GM21576 (cell line): Measurements from ENCODE around the gene PARK7.

ENCODE experiments used
- ATAC-seq: cut with Tn5 transposase; IDR thresholded peaks from one replicate; pipeline ENCODE4 v1.9.1; 2021; ENCODE audit warnings: mild to moderate bottlenecking, moderate library complexity; ENCODE audit not compliant: unreplicated experiment

Gene PARK7

DNA sequence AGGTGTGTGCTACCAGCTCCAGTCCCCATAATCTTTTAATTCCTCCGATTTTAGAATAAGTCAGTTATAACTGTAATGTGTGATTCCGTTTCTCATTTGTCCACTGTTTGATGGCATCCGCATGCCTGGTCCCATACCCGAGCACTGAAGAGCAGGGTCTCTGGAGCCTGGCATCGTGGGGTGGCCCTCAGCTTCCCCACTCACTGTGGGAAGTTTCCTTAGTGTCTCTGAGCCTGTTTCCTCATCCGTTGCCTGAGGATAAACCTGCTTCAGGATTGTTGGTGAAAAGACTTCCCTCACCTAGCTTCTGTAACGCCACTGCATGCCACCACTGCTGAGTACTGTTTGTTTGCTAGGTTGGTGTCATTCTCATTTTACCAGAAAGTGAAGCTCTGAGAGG is 19.5 kb downstream of the PARK7 start:
- no peak for ATAC-seq

- ATAC-seq = no peak
Observed at GRCh38 chr1:7983086-7983778, 21.7 kb downstream of the PARK7 start.

GRCh38 chr1:7984811-7985210 is 23.3 kb downstream of the PARK7 start:
- no peak for ATAC-seq

DNA sequence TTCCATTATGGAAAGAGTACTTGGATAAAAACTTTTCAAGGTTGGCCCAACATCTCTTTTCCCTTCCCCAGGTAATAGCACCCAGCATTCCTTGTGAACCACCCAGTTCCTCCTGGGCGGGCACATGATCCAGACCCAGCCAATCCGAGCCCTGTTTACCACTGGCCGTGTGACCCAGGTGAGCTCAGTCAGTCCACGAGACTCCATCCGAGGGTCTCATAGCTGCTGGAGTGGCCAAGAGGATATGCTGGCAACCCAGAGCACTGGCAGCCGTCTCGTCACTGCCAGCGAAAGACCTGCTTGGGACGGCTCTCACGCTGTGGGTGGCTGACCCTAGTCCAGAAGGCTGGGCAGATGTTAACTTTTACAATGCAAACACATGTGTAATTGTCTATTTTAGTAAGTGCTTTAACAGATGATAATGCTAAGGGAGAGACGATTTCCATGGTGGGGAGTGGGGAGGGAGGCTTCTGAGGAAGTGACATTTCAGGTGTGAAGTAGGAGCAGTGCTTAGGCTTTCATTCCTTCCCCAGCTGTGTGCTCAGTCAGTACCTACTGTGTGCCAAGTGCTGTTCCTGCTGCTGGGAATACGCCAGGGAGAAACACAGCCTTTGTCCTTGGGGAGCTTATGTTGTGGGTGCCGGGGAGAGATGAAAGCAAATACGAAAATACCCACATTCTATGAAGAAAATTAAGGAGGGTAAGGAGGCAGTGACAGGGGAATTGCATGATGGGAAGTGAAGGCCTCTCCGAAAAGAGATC is 24.5 kb downstream of the PARK7 start:
- no peak for ATAC-seq

- no peak for ATAC-seq
Observed at GRCh38 chr1:7987528-7987927, 26.0 kb downstream of the PARK7 start.

DNA sequence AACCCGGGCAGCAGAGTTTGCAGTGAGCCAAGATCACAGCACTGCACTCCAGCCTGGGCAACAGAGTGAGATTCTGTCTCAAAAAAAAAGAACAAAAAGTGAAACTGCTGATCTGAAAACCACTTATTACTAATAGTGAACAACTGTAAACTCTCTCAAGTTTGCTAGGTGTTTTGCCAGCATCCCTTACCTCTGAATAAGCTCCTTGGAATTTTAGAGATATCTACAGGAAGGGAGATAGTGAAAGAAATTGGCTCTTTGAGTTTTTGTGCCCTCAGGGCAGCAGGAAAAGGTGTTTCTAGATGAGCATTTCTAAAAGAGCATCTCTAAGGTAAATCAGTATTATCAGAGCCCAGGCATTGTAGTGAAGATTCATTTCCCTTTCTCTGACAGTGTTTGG is 27.1 kb downstream of the PARK7 start:
- ATAC-seq = no peak

GRCh38 chr1:7989762-7990428 is 28.4 kb downstream of the PARK7 start:
- no peak for ATAC-seq

DNA sequence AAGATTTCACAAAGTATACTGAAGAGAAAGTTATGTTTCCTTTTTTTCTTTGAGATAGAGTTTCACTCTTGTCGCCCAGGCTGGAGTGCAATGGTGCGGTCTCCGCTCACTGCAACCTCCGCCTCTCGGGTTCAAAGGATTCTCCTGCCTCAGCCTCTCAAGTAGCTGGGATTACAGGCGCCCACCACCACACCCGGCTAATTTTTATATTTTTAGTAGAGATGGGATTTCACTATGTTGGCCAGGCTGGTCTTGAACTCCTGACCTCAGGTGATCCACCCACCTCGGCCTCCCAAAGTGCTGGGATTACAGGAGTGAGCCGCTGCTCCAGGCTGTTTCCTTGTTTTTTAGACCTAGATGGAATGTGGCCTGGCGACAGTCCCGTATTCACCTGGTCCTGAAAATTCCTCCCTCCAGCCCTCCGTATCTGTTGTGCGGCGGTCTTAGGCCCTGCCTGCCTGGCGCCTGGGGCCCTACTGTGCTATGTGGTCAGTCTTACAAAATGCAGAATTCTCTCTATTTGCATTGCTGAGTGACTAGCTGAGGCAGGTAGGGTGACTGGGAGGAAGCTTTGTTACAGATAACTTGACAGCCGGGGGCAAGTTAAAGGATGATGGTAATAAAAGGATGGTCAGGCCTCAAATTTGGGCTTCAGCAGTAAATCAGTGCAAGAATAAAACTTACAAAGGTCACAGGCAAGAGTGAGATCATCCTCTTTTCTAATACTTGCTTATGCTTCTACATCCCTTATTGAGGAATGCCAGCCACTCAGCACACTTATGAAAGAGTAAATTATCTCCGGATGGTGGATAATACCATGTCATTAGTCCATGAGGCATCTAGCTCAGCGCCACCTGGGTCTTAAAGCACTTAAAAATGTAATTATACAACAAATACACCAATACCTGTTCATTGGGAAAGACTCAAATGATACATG is 30.3 kb downstream of the PARK7 start:
- no peak for ATAC-seq

- no peak for ATAC-seq
Observed at GRCh38 chr1:7992885-7993284, 31.4 kb downstream of the PARK7 start.

DNA sequence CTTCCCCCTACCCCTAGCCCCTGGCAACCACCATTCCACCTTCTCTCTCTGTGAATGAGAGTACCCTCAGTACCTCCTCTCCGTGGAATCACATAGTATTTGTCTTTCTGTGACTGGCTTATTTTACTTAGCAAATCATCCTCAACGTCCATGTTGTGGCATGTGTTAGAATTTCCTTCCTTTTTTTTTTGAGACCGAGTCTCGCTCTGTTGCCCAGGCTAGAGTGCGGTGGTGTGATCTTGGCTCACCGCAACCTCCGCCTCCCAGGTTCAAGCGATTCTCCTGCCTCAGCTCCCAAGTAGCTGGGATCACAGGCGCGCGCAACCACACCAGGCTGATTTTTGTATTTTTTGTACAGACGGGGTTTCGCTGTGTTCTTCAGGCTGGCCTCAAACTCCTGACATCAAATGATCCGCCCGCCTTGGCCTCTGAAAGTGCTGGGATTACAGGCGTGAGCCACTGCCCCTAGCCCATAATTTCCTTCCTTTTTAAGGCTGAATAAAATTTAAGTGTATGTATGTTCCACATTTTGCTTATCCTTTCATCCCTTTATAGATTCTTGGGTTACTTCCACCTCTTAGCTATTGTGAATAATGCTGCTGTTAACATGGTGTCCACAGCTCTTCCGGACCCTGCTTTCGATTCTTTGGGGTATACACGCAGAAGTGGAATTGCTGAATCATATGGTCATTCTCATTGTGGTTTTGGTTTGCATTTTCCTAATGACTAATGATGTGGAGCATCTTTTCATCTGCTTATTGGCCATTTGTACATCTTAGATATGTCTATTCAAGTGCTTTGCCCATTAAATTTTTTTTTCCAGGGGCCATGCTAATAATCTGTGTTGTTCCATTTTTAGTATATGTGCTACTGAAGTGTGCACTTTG is 32.3 kb downstream of the PARK7 start:
- peak; percentile 81 for ATAC-seq

DNA sequence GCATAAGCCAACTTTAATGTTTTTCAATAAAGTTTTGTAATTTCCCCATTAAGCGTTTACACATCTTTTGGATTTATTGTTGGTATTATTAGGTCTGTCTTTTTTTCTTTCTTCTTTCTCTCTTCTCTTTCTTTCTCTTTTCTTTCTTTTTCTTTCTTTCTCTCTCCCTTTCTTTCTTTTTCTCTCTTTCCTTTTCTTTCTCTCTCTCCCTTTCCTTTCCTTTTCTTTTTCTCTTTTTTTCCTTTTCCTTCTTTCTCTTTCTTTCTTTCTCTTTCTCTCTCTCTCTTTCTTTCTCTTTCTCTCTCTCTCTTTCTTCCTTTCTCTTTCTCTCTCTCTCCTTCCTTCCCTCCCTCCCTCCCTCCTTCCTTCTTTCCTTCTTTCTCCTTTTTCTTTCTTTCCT is 33.3 kb downstream of the PARK7 start:
- ATAC-seq = no peak

GRCh38 chr1:7995437-7995836 is 33.9 kb downstream of the PARK7 start:
- ATAC-seq = no peak

GRCh38 chr1:8002329-8002910 is 40.9 kb downstream of the PARK7 start:
- ATAC-seq = no peak

DNA sequence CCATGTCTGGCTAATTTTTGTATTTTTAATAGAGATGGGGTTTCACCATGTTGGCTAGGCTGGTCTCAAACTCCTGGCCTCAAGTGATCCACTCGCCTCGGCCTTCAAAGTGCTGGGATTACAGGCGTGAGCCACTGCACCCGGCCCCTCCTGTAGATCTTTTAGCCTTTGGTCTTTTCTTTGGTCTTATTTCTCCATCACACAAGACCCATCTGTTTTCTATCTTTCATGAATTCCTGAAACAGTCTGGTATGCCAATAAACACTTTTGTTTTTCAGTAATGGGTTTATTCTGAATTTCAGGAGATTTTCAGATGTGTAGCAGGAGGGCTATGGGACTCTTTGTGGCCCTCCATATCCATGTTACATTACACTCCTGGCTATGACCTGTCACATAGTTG is 41.4 kb downstream of the PARK7 start:
- no peak for ATAC-seq

GRCh38 chr1:8003438-8004112 is 42.1 kb downstream of the PARK7 start:
- no peak for ATAC-seq

DNA sequence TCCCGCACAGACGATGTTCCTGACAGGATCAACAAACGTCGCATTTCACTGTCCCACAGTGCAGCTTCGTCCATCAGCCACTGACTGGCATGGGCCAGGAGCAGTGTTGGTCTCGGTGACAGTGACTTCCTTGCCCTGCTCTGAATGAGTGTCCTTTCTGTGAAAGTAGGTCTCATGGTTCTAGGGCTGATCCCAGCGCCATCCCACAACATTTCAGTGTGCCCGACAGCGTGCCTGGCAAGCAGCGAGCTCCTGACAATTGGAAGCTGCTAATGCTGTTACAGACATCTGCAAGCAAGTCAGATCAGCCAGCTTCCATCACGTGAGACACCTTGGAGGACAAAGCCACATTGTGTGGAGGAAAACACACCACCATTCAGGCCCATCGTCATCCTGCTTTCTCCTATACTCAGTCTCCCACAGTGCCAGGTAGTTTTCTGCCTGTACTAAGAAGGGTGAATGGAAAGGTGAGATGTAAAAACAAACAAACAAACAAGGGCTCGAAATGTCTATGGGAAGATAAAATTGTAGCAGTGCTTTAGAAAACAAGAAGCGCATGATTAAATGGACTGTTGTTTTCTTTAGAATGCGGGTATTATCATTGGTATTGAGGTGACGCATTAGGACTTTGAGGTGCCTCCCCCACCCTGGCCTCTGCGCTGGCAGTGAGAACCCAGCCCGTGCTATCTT is 42.7 kb downstream of the PARK7 start:
- ATAC-seq = no peak

DNA sequence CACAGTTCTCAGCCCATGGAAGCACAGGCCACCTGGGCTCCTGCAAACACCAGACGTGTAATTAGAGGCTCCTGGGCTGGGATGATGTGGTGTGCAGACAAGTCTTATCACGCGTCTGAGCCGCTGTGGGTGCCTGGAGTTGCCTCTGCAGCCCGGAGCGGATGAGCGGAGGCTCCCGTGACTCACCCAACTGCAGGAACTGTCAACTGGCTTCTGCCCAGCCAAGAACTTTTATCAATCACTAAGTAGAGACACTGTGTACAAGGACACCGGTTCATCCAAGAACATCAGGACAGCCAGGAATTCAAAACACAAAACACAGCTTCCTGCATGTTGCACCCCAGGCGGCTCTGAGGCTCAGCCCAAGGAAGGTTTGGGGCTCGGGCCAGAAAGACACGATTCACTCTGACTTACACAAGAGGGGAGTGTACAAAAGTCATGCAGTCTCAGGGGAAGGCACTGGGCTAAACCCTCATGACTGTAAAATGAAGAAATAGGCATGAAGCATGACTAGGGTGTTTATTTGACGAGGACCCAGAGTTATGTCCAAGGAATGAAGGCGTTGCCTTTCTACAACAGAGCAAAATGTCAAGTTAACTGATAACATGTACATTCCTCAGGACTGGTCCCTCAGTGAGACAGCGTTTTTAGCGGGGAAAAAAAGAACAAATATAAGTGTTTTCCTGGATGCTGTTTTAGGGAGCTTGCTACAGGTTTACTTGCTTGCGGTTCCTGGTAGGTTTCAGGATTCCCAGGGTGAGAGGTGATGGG is 43.5 kb downstream of the PARK7 start:
- no peak for ATAC-seq
